GM12878 (cell line): ENCODE results near the gene SIGLEC14.

Experiments
- BACH1 ChIP-seq: fragments of 450-650 bp; IDR thresholded peaks from 2 replicates; pipeline ENCODE4 v1.6.1; 2017; ENCODE audit warnings: mild to moderate bottlenecking, borderline replicate concordance
- CBX5 ChIP-seq: sonication (generic); IDR thresholded peaks from 2 replicates; pipeline ENCODE4 v1.6.1; 2016; ENCODE audit warnings: low read depth, moderate library complexity, mild to moderate bottlenecking, inconsistent platforms
- CREB1 ChIP-seq: IDR thresholded peaks from 2 replicates; pipeline ENCODE4 v1.6.1; 2012; ENCODE audit warnings: low read depth, mild to moderate bottlenecking, inconsistent platforms
- MTA3 ChIP-seq: IDR thresholded peaks from 2 replicates; pipeline ENCODE4 v1.6.1; 2012; ENCODE audit warnings: low read length, inconsistent platforms, borderline replicate concordance
- POLR2A ChIP-seq: IDR thresholded peaks from 2 replicates; pipeline ENCODE4 v1.6.1; 2011; ENCODE audit warnings: low read depth, mild to moderate bottlenecking, low read length
- RBBP5 ChIP-seq: fragments of 200-600 bp; sonication (generic); conservative IDR thresholded peaks from 2 replicates; pipeline ENCODE4 v1.6.1; 2016
- TBL1XR1 ChIP-seq: IDR thresholded peaks from 2 replicates; pipeline ENCODE4 v1.6.1; 2012; ENCODE audit warnings: low read depth, low read length, improper control_type of control experiment
- TCF12 ChIP-seq: IDR thresholded peaks from 2 replicates; pipeline ENCODE4 v1.6.1; 2011; ENCODE audit warnings: low read depth, mild to moderate bottlenecking, low read length
- TF ChIP-seq, protein P1 (sequence below): IDR thresholded peaks from 2 replicates; pipeline ENCODE4 v1.6.1; 2012; ENCODE audit warnings: low read depth, low read length, improper control_type of control experiment
- TF ChIP-seq, protein P2 (sequence below), 3 experiments: IDR thresholded peaks in 2 of 3; conservative IDR thresholded peaks in 1 of 3; 2 replicates each; pipeline ENCODE4 v1.5.1; 2011; ENCODE audit warnings: low read depth in 3 of 3, low read length in 3 of 3, mild to moderate bottlenecking in 3 of 3, control low read depth in 2 of 3, moderate library complexity in 2 of 3, inconsistent platforms in 1 of 3, mixed read lengths in 1 of 3; ENCODE audit not compliant: control insufficient read depth in 2 of 3, insufficient read depth in 1 of 3; ENCODE audit errors: extremely low read depth in 1 of 3
- TF ChIP-seq, protein P3 (sequence below): IDR thresholded peaks from 2 replicates; pipeline ENCODE4 v1.6.1; 2011; ENCODE audit warnings: low read depth, mild to moderate bottlenecking, low read length, moderate library complexity, borderline replicate concordance; ENCODE audit errors: extremely low read depth
- TF ChIP-seq, protein P4 (sequence below): IDR thresholded peaks from 2 replicates; pipeline ENCODE4 v1.6.1; 2011; ENCODE audit warnings: mild to moderate bottlenecking, low read depth, low read length, moderate library complexity; ENCODE audit not compliant: insufficient replicate concordance

DNA sequence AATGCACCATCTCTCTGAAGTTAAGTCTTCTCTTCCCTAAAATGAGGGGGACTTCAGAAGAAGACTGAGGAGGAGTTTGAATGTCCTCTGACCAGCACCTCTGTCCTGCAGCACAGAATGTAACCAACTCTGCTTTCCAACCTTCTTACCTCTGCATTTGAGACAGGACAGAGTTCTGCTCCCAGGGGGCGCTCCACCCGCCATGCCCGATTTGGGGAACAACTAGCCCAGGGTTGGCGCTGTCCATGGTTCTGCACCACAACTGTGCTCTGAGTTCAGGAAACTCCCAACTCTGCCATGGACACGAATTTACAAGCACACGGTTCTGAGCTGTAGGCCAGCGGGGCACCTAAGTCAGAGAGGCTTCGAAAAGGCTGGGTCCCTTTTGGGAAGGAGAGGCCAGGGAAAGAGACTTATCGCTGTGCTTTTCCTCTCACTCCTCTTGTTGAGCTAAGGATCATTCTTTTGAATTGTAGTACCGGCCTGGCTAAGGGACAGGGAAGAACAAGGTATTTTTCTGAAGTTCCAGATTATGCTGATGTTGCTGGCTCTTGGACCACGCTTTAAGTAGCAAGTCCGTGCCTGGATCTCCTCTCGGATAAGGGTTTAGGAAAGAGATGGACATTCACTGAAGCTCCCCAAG, 38.6 kb downstream of the SIGLEC14 start:
- TF ChIP-seq, protein P1, sequence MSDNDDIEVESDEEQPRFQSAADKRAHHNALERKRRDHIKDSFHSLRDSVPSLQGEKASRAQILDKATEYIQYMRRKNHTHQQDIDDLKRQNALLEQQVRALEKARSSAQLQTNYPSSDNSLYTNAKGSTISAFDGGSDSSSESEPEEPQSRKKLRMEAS, result 0 out of 2 replicates have a peak, but pooled peaks have one; percentile 36
- TF ChIP-seq, protein P2, sequence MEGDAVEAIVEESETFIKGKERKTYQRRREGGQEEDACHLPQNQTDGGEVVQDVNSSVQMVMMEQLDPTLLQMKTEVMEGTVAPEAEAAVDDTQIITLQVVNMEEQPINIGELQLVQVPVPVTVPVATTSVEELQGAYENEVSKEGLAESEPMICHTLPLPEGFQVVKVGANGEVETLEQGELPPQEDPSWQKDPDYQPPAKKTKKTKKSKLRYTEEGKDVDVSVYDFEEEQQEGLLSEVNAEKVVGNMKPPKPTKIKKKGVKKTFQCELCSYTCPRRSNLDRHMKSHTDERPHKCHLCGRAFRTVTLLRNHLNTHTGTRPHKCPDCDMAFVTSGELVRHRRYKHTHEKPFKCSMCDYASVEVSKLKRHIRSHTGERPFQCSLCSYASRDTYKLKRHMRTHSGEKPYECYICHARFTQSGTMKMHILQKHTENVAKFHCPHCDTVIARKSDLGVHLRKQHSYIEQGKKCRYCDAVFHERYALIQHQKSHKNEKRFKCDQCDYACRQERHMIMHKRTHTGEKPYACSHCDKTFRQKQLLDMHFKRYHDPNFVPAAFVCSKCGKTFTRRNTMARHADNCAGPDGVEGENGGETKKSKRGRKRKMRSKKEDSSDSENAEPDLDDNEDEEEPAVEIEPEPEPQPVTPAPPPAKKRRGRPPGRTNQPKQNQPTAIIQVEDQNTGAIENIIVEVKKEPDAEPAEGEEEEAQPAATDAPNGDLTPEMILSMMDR (IDR thresholded peaks at IDR 0.05 in 2 of 3, conservative IDR thresholded peaks at IDR 0.05 in 1 of 3; ENCODE audit: control insufficient read depth in 2 of 3, extremely low read depth in 1 of 3, insufficient read depth in 1 of 3, low read depth in 3 of 3, low read length in 3 of 3), result peak; percentile 59 to 64 (median 63)
- TF ChIP-seq MTA3 (no peak), RBBP5 (no peak), POLR2A (no peak), CBX5 (0 out of 2 replicates have a peak, but pooled peaks have one; percentile 64), CREB1 (0 out of 2 replicates have a peak, but pooled peaks have one; percentile 32), TBL1XR1 (no peak), TCF12 (0 out of 2 replicates have a peak, but pooled peaks have one; percentile 3), BACH1 (no peak)
- TF ChIP-seq, protein P3, sequence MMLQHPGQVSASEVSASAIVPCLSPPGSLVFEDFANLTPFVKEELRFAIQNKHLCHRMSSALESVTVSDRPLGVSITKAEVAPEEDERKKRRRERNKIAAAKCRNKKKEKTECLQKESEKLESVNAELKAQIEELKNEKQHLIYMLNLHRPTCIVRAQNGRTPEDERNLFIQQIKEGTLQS, result no peak
- TF ChIP-seq, protein P4, sequence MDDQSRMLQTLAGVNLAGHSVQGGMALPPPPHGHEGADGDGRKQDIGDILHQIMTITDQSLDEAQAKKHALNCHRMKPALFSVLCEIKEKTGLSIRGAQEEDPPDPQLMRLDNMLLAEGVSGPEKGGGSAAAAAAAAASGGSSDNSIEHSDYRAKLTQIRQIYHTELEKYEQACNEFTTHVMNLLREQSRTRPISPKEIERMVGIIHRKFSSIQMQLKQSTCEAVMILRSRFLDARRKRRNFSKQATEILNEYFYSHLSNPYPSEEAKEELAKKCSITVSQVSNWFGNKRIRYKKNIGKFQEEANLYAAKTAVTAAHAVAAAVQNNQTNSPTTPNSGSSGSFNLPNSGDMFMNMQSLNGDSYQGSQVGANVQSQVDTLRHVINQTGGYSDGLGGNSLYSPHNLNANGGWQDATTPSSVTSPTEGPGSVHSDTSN, result no peak
